GM12878 (cell line): ENCODE results near the gene MARCHF4. TPM values are rescaled to one million over a fixed set of nuclear protein-coding genes. Genes with fewer than 3 reads are reported as not detected.
A peak's percentile ranks its signal among the peaks of the same experiment; 100 is the strongest.

Source experiments
- ATAC-seq: fragments of 200-7000 bp; cut with Tn5 transposase; 3 replicates; pipeline ENCODE4 v1.9.1; 2020; ENCODE audit warnings: mild to moderate bottlenecking, moderate library complexity
- BruUV-seq: library from RNA; stranded (reverse); fragments of 400-500 nt; replicated peaks from 2 replicates; lab custom pipeline; 2021; lab: Mats Ljungman, UMichigan
- CTCF ChIA-PET: fragments of 300-600 bp; sonication (Branson Sonifier 250); formaldehyde crosslinking; extraction: SDS; loops from one replicate; lab custom pipeline; 2021; ENCODE audit warnings: inconsistent platforms; lab: Yijun Ruan, JAX
- POLR2A ChIA-PET: fragments of 350-600 bp; formaldehyde crosslinking; extraction: SDS; loops from one replicate; lab custom pipeline; 2021; ENCODE audit warnings: inconsistent platforms; lab: Charles Lee
- RAD21 ChIA-PET: fragments of 300-600 bp; sonication (Branson Sonifier 250); formaldehyde crosslinking; loops from one replicate; lab custom pipeline; 2023; ENCODE audit warnings: antibody characterized with exemption; ENCODE audit not compliant: unreplicated experiment; lab: Charles Lee
- SMC1A ChIA-PET: fragments of 300-600 bp; sonication (Branson Sonifier 250); formaldehyde crosslinking; loops from one replicate; lab custom pipeline; 2023; ENCODE audit not compliant: unreplicated experiment, uncharacterized antibody; lab: Charles Lee
- DNase-seq: peaks from one replicate; pipeline ENCODE4 v3.0.0-alpha.2; 2011; ENCODE audit warnings: low read depth, low spot score
- FAIRE-seq: peaks from 3 replicates; lab custom pipeline; 2011; peaks lifted over from hg19 to GRCh38; lab: Jason Lieb, UNC
- H2AFZ ChIP-seq: 2 replicates; pipeline ENCODE4 v1.6.0; 2011; ENCODE audit warnings: low read depth, low read length, control low read depth; ENCODE audit not compliant: control insufficient read depth
- H3K27ac ChIP-seq: 2 replicates; pipeline ENCODE4 v1.5.1; 2011; ENCODE audit warnings: control low read depth; ENCODE audit not compliant: control insufficient read depth, insufficient read depth
- H3K27me3 ChIP-seq, 2 experiments: replicated peaks in 1 of 2; 2 replicates each; pipeline versions ENCODE4 v1.6.0 to v1.6.1; 2011; ENCODE audit warnings: low read length in 1 of 2; ENCODE audit not compliant: control insufficient read depth in 2 of 2, insufficient read depth in 2 of 2
- H3K36me3 ChIP-seq, 2 experiments: 2 replicates each; pipeline ENCODE4 v1.5.1; 2011; ENCODE audit warnings: low read length in 1 of 2; ENCODE audit not compliant: control insufficient read depth in 2 of 2, insufficient read depth in 2 of 2
- H3K4me1 ChIP-seq: 2 replicates; pipeline ENCODE4 v1.6.1; 2011; ENCODE audit warnings: mild to moderate bottlenecking, low read length, moderate library complexity, mixed read lengths; ENCODE audit not compliant: control insufficient read depth, insufficient read depth
- H3K4me2 ChIP-seq: 2 replicates; pipeline ENCODE4 v1.6.0; 2011; ENCODE audit warnings: control low read depth; ENCODE audit not compliant: control insufficient read depth, insufficient read depth
- H3K4me3 ChIP-seq: fragments of 200-600 bp; sonication (generic); 2 replicates; pipeline ENCODE4 v1.5.1; 2016
- H3K79me2 ChIP-seq: 2 replicates; pipeline ENCODE4 v1.6.0; 2011; ENCODE audit warnings: low read length; ENCODE audit not compliant: control insufficient read depth, insufficient read depth
- H3K9ac ChIP-seq: 2 replicates; pipeline ENCODE4 v1.8.0; 2011; ENCODE audit warnings: low read length, control low read depth, mixed read lengths; ENCODE audit not compliant: control insufficient read depth, insufficient read depth
- H3K9me3 ChIP-seq: replicated peaks from 3 replicates; pipeline ENCODE4 v1.5.1; 2011; ENCODE audit warnings: mild to moderate bottlenecking, low read length; ENCODE audit not compliant: control insufficient read depth, insufficient read depth
- H4K20me1 ChIP-seq: 2 replicates; pipeline ENCODE4 v1.6.0; 2011; ENCODE audit not compliant: control insufficient read depth, insufficient read depth
- BHLHE40 ChIP-seq, 2 experiments: fragments of 450-650 bp in 1 of 2; IDR thresholded peaks; 2 replicates each; pipeline ENCODE4 v1.6.1; 2011 to 2017; ENCODE audit warnings: low read depth in 2 of 2, borderline replicate concordance in 1 of 2, improper control_type of control experiment in 1 of 2, low read length in 1 of 2, mild to moderate bottlenecking in 1 of 2
- CBFB ChIP-seq: IDR thresholded peaks from 2 replicates; pipeline ENCODE4 v1.6.1; 2016; ENCODE audit warnings: antibody characterized with exemption, low read depth
- CHD2 ChIP-seq: IDR thresholded peaks from 2 replicates; pipeline ENCODE4 v1.6.1; 2011; ENCODE audit warnings: low read depth, low read length, improper control_type of control experiment, borderline replicate concordance
- CREB1 ChIP-seq: IDR thresholded peaks from 2 replicates; pipeline ENCODE4 v1.6.1; 2012; ENCODE audit warnings: low read depth, mild to moderate bottlenecking, inconsistent platforms
- CREM ChIP-seq: IDR thresholded peaks from 2 replicates; pipeline ENCODE4 v1.6.1; 2014; ENCODE audit warnings: antibody characterized with exemption, low read depth
- ESRRA ChIP-seq: IDR thresholded peaks from 2 replicates; pipeline ENCODE4 v1.6.1; 2012; ENCODE audit warnings: mild to moderate bottlenecking, low read length, improper control_type of control experiment
- EZH2 ChIP-seq: IDR thresholded peaks from 2 replicates; pipeline ENCODE4 v1.6.1; 2012; ENCODE audit warnings: low read depth, mild to moderate bottlenecking, control low read depth, inconsistent platforms, low read length, borderline replicate concordance; ENCODE audit not compliant: control insufficient read depth
- FOXK2 ChIP-seq: fragments of 450-650 bp; IDR thresholded peaks from 2 replicates; pipeline ENCODE4 v1.6.1; 2017; ENCODE audit warnings: mild to moderate bottlenecking, moderate library complexity
- GABPA ChIP-seq: IDR thresholded peaks from 2 replicates; pipeline ENCODE4 v1.6.1; 2014; ENCODE audit warnings: antibody characterized with exemption, low read depth, mild to moderate bottlenecking, inconsistent platforms
- HDGF ChIP-seq: fragments of 450-650 bp; IDR thresholded peaks from 2 replicates; pipeline ENCODE4 v1.6.1; 2016; ENCODE audit warnings: antibody characterized with exemption
- KLF5 ChIP-seq: fragments of 450-650 bp; IDR thresholded peaks from 2 replicates; pipeline ENCODE4 v1.6.1; 2014; ENCODE audit warnings: mild to moderate bottlenecking; ENCODE audit not compliant: partially characterized antibody
- MAX ChIP-seq: IDR thresholded peaks from 2 replicates; pipeline ENCODE4 v1.6.1; 2012; ENCODE audit warnings: low read depth, low read length, improper control_type of control experiment
- MEF2A ChIP-seq: IDR thresholded peaks from 2 replicates; pipeline ENCODE4 v1.6.1; 2011; ENCODE audit warnings: low read depth, mild to moderate bottlenecking, low read length, moderate library complexity; ENCODE audit not compliant: insufficient read depth
- RUNX3 ChIP-seq: IDR thresholded peaks from 2 replicates; pipeline ENCODE4 v1.6.1; 2012; ENCODE audit warnings: low read length, inconsistent platforms
- SREBF1 ChIP-seq: IDR thresholded peaks from 2 replicates; pipeline ENCODE4 v1.6.1; 2012; ENCODE audit warnings: mild to moderate bottlenecking, low read length
- TCF7 ChIP-seq: IDR thresholded peaks from 2 replicates; pipeline ENCODE4 v1.6.1; 2014; ENCODE audit warnings: antibody characterized with exemption, borderline replicate concordance
- WGBS: methylation state at CpG from one replicate; pipeline ENCODE4 v1.1.6; 2016; ENCODE audit warnings: low lambda C conversion rate; ENCODE audit not compliant: insufficient replicate concordance, insufficient coverage; ENCODE audit errors: missing lambda C conversion rate; 5-methylcytosine and 5-hydroxymethylcytosine counted together
- in situ Hi-C: fragments of 300-500 bp; cut with MboI; formaldehyde crosslinking; loops from 9 replicates; pipeline ENCODE4 v1.14.3; 2018; ENCODE audit warnings: mixed read lengths
- intact Hi-C: fragments of 100-400 bp; cut with micrococcal nuclease; formaldehyde crosslinking; loops from one replicate; pipeline ENCODE4 v1.14.2; 2022; ENCODE audit not compliant: unreplicated experiment
- polyA plus RNA-seq, 11 experiments: library from polyadenylated mRNA; depleted of rRNA in 4 of 11; unstranded in 6 of 11; stranded (reverse) in 5 of 11; fragments of >200 nt; fragmentation: Nextera tagmentation in 4 of 11; fragmentation: Illumina TruSeq in 1 of 11; extraction: Ambion mirVana in 4 of 11; extraction: Trizol in 1 of 11; gene quantifications; 1 replicate in 1 of 11; 2 replicates in 10 of 11; pipeline versions ENCODE4 v1.2.1 to v1.2.3, GENCODE V29; 2011 to 2016; ENCODE audit warnings: inconsistent platforms in 2 of 11, missing spikeins in 2 of 11, low read depth in 1 of 11
- total RNA-seq, 4 experiments: library from RNA; depleted of rRNA in 3 of 4; stranded (reverse); fragments of >200 nt in 3 of 4; fragmentation: Illumina TruSeq in 1 of 4; extraction: Trizol in 1 of 4; gene quantifications; 2 replicates each; pipeline versions ENCODE4 v1.2.1 to v1.2.3, GENCODE V29; 2013 to 2021
- TF ChIP-seq, protein P1 (sequence below): fragments of 450-650 bp; IDR thresholded peaks from 2 replicates; pipeline ENCODE4 v1.6.1; 2017; ENCODE audit warnings: mild to moderate bottlenecking
- TF ChIP-seq, protein P2 (sequence below): fragments of 150-350 bp; IDR thresholded peaks from 2 replicates; pipeline ENCODE4 v1.6.1; 2014; ENCODE audit warnings: mild to moderate bottlenecking, low read depth, low read length

MARCHF4 gene
- total and polyA plus RNA-seq, 10 of the 15 experiments (the other 5 are each of a cell fraction or from before 2014, with no cell fraction given) = not detected

DNA sequence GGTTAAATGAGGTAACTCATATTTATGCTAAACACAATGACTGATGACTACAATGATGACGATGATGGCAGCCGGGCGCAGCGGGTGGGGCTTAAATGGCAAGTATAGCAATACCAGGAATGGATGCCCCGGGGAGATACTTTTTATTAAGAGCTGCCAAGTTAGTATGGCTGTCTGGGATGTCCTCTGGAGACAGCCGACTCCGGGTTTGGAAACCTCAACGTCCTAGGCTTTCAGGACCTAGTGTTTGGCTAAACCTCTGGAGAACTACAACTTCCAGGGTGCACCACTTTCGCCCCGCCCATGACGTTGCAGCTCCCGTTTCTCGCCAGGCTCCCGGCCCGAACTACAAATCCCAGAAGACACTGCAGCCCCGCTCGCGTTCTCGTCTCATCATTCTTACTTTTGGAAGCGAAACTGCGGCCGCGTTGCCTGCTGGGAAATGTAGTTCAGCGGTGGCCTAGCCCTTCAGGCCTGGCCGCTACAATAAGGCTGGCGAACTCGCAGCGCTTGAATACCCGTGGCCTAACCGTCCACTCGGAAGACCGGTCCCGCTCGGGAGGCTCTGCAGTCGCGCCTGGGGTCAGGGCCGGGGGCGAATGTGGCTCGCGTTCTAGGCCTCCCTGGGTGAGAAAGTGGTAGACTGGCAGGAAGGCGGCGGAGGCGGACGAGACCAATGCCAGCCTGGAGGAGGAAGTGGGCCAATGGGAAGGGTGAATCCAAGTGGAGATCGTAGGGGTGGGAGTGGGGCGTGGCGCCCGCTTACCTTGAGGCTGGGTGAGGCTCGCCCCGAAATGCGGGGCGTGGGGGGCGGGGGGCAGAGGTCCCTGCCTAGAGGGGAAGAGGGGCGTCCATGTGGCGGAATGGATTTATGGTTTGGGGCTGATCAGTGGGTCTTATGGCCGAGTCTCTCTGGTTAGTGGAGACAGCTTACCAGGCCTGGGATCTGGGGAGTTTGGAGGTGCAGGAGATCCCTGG is 40.0 kb upstream of the MARCHF4 start, which contains the start of gene SMARCAL1:
SMARCAL1 (plus strand) TSS at position 463 of the 978 bp plus-strand sequence. CDS start 2,221 bp downstream, outside the sequence.
- SMC1A ChIA-PET = interaction anchor here (1.0 to 10.3 kb wide), 4 partner anchors 10 to 191 kb away, joined by 3 to 84 read pairs (median 6); partner anchors contain the start of gene RPL37A
- CTCF ChIA-PET = interaction anchor here (0.8 to 13.3 kb wide), 7 partner anchors 8 to 302 kb away, joined by 3 to 116 read pairs (median 4); partner anchors contain the start of gene XRCC5
- TF ChIP-seq SREBF1 = peak; percentile 83
- TF ChIP-seq ESRRA = no peak; the same call in 1 of the 2 replicates
- TF ChIP-seq CBFB = peak; percentile 78
- TF ChIP-seq MEF2A = no peak
- TF ChIP-seq, protein P1, sequence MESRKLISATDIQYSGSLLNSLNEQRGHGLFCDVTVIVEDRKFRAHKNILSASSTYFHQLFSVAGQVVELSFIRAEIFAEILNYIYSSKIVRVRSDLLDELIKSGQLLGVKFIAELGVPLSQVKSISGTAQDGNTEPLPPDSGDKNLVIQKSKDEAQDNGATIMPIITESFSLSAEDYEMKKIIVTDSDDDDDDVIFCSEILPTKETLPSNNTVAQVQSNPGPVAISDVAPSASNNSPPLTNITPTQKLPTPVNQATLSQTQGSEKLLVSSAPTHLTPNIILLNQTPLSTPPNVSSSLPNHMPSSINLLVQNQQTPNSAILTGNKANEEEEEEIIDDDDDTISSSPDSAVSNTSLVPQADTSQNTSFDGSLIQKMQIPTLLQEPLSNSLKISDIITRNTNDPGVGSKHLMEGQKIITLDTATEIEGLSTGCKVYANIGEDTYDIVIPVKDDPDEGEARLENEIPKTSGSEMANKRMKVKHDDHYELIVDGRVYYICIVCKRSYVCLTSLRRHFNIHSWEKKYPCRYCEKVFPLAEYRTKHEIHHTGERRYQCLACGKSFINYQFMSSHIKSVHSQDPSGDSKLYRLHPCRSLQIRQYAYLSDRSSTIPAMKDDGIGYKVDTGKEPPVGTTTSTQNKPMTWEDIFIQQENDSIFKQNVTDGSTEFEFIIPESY = peak; percentile 25; the same call in 1 of the 2 replicates
- TF ChIP-seq RUNX3 = peak; percentile 63; the same call in 1 of the 2 replicates
- TF ChIP-seq BHLHE40 (IDR thresholded peaks at IDR 0.05; ENCODE audit: borderline replicate concordance in 1 of 2, low read depth in 2 of 2, low read length in 1 of 2) = peak; percentile 81 to 86
- peak; percentile 99 for TF ChIP-seq CHD2
- no peak for TF ChIP-seq EZH2
- TF ChIP-seq FOXK2 = peak; percentile 94
- TF ChIP-seq HDGF = peak; percentile 91; the same call in 1 of the 2 replicates
- TF ChIP-seq CREB1 = peak; percentile 97
- TF ChIP-seq, protein P2, sequence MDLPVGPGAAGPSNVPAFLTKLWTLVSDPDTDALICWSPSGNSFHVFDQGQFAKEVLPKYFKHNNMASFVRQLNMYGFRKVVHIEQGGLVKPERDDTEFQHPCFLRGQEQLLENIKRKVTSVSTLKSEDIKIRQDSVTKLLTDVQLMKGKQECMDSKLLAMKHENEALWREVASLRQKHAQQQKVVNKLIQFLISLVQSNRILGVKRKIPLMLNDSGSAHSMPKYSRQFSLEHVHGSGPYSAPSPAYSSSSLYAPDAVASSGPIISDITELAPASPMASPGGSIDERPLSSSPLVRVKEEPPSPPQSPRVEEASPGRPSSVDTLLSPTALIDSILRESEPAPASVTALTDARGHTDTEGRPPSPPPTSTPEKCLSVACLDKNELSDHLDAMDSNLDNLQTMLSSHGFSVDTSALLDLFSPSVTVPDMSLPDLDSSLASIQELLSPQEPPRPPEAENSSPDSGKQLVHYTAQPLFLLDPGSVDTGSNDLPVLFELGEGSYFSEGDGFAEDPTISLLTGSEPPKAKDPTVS = no peak
- no peak; the same call in 1 of the 2 replicates for TF ChIP-seq MAX
- TF ChIP-seq GABPA = 0 out of 2 replicates have a peak, but pooled peaks have one; percentile 6
- no peak for TF ChIP-seq TCF7
- TF ChIP-seq KLF5 = peak; percentile 94
- TF ChIP-seq CREM = peak; percentile 97

More for the DNA sequence above, 40.0 kb upstream of the MARCHF4 start, which contains the start of gene SMARCAL1:
- no peaks in the 10 kb centered on the region for H3K27me3 ChIP-seq
- no peaks in the 10 kb centered on the region for H4K20me1 ChIP-seq
- no TSS peak for BruUV-seq
- ChIA-PET POLR2A (interaction anchor here (0.7 to 2.3 kb wide), 5 partner anchors 12 to 410 kb away, joined by 3 to 16 read pairs (median 4); partner anchors contain the start of gene RPL37A), RAD21 (interaction anchor here (0.5 to 1.9 kb wide), 3 partner anchors 85 to 302 kb away, joined by 3 to 10 read pairs (median 5); no protein-coding TSS in a partner anchor)
- H3K27ac ChIP-seq = peak within 1 kb of the TSS; percentile 97
- DNase-seq (peak; percentile 92), FAIRE-seq (peak; percentile 99), ATAC-seq (peak; percentile 92)
- H3K9ac ChIP-seq = peak within 1 kb of the TSS; percentile 87
- no peaks in the 10 kb centered on the region for H3K9me3 ChIP-seq
- WGBS = 9% methylated on average over 52 of the region's 56 CpGs
- intact Hi-C loops = loop anchor here (1.0 to 10.0 kb wide), 4 partner anchors 86 to 300 kb away; partner anchors contain the start of gene RPL37A
- H3K36me3 ChIP-seq = no peaks in the 10 kb centered on the region; a peak in 2 of 4 replicates
- H3K79me2 ChIP-seq = peaks cover 8% of the 10 kb centered on the region
- peaks cover 10% of the 10 kb centered on the region for H3K4me1 ChIP-seq
- peak within 1 kb of the TSS; percentile 100 for H2AFZ ChIP-seq
- peak within 1 kb of the TSS; percentile 84 for H3K4me2 ChIP-seq
- in situ Hi-C loops = no loop called here
- H3K4me3 ChIP-seq = peak within 1 kb of the TSS; percentile 82
